Fibroblast of lung (primary cell): ENCODE results near the gene CRACR2A. TPM values are rescaled to one million over a fixed set of nuclear protein-coding genes. Genes with fewer than 3 reads are reported as not detected.

Experiments used
- DNase-seq, 2 donors: peaks; one replicate each; pipeline versions ENCODE4 v3.0.0 to v3.0.0-alpha.2; 2010; ENCODE audit warnings: low read depth in 2 of 2
- H2AFZ ChIP-seq: 2 replicates; pipeline ENCODE4 v1.5.1; 2012; ENCODE audit warnings: low read length, control low read depth, inconsistent platforms
- H3K27ac ChIP-seq: 2 replicates; pipeline ENCODE4 v1.5.1; 2011; ENCODE audit warnings: low read length, control low read depth; ENCODE audit not compliant: insufficient read depth
- H3K27me3 ChIP-seq: 2 replicates; pipeline ENCODE4 v1.5.1; 2011; ENCODE audit warnings: mild to moderate bottlenecking, low read length; ENCODE audit not compliant: control insufficient read depth, insufficient read depth
- H3K36me3 ChIP-seq: 2 replicates; pipeline ENCODE4 v1.5.1; 2011; ENCODE audit warnings: low read length; ENCODE audit not compliant: control insufficient read depth, insufficient read depth
- H3K4me1 ChIP-seq: 2 replicates; pipeline ENCODE4 v1.5.1; 2011; ENCODE audit warnings: low read length; ENCODE audit not compliant: control insufficient read depth, insufficient read depth; ENCODE audit errors: extremely low read depth
- H3K4me2 ChIP-seq: 2 replicates; pipeline ENCODE4 v1.5.1; 2011; ENCODE audit warnings: low read length, control low read depth; ENCODE audit not compliant: insufficient read depth; ENCODE audit errors: extremely low read depth
- H3K4me3 ChIP-seq, 4 experiments: fragments of 200-600 bp in 1 of 4; sonication (generic) in 1 of 4; replicated peaks in 1 of 4; 2 replicates each; pipeline ENCODE4 v1.5.1; 2011 to 2016; ENCODE audit warnings: low read length in 4 of 4, low read depth in 3 of 4, mild to moderate bottlenecking in 3 of 4, control low read depth in 2 of 4, inconsistent platforms in 1 of 4, mixed read lengths in 1 of 4; ENCODE audit not compliant: insufficient read depth in 1 of 4; ENCODE audit errors: control extremely low read depth in 1 of 4
- H3K79me2 ChIP-seq: 2 replicates; pipeline ENCODE4 v1.5.1; 2012; ENCODE audit warnings: mild to moderate bottlenecking, low read length, inconsistent platforms; ENCODE audit not compliant: control insufficient read depth, insufficient read depth
- H3K9ac ChIP-seq: 2 replicates; pipeline ENCODE4 v1.5.1; 2011; ENCODE audit warnings: mild to moderate bottlenecking, low read length, control low read depth; ENCODE audit not compliant: insufficient read depth
- H3K9me3 ChIP-seq: 2 replicates; pipeline ENCODE4 v1.5.1; 2012; ENCODE audit warnings: low read depth, low read length; ENCODE audit not compliant: control insufficient read depth, insufficient read depth
- H4K20me1 ChIP-seq: 2 replicates; pipeline ENCODE4 v1.5.1; 2011; ENCODE audit warnings: low read length; ENCODE audit not compliant: control insufficient read depth, insufficient read depth; ENCODE audit errors: extremely low read depth
- CTCF ChIP-seq, 2 donors: IDR thresholded peaks in 1 of 2; conservative IDR thresholded peaks in 1 of 2; 1 replicate in 1 of 2; 2 replicates in 1 of 2; pipeline ENCODE4 v1.5.1; 2011 to 2012; ENCODE audit warnings: low read length in 2 of 2, control low read depth in 1 of 2, inconsistent platforms in 1 of 2, low read depth in 1 of 2, mild to moderate bottlenecking in 1 of 2
- EZH2 ChIP-seq: IDR thresholded peaks from 2 replicates; pipeline ENCODE4 v1.5.1; 2012; ENCODE audit warnings: low read length, control low read depth, mild to moderate bottlenecking; ENCODE audit errors: missing control alignments
- polyA plus RNA-seq, 2 donors: library from polyadenylated mRNA; depleted of rRNA in 1 of 2; stranded (reverse) in 1 of 2; unstranded in 1 of 2; fragments of >200 nt; gene quantifications; 2 replicates each; pipeline ENCODE4 v1.2.1, GENCODE V29; 2011 to 2012; ENCODE audit warnings: missing spikeins in 1 of 2
- total RNA-seq: library from RNA; depleted of rRNA; stranded (reverse); fragments of >200 nt; gene quantifications from 2 replicates; pipeline ENCODE4 v1.2.1, GENCODE V29; 2014

Gene CRACR2A
- total and polyA plus RNA-seq, 2 donors (not counting 1 experiment from before 2014, with no cell fraction given): 5.8 to 5.9 TPM

GRCh38 chr12:3755898-3756297 is 3.0 kb upstream of the CRACR2A start:
- H3K4me1 ChIP-seq: peaks cover 12% of the 10 kb centered on the region
- H3K4me2 ChIP-seq: no peak overlapping the region
- no peak for DNase-seq
- TF ChIP-seq CTCF (conservative IDR thresholded peaks at IDR 0.05 in 1 of 2, IDR thresholded peaks at IDR 0.05 in 1 of 2; ENCODE audit: low read depth in 1 of 2, low read length in 2 of 2) (no peak), EZH2 (no peak)
- H4K20me1 ChIP-seq: no peaks in the 10 kb centered on the region
- H2AFZ ChIP-seq: no peak overlapping the region
- H3K4me3 ChIP-seq: no peak overlapping the region
- H3K9ac ChIP-seq: no peak overlapping the region
- H3K36me3 ChIP-seq: no peaks in the 10 kb centered on the region
- H3K27me3 ChIP-seq: no peaks in the 10 kb centered on the region
- no peaks in the 10 kb centered on the region for H3K9me3 ChIP-seq
- H3K79me2 ChIP-seq: no peaks in the 10 kb centered on the region
- no peak overlapping the region for H3K27ac ChIP-seq

GRCh38 chr12:3753544-3754284 is 805 bp upstream of the CRACR2A start:
- H4K20me1 ChIP-seq: no peaks in the 10 kb centered on the region
- H3K4me2 ChIP-seq: peak overlapping the region; percentile 95
- no peaks in the 10 kb centered on the region for H3K36me3 ChIP-seq
- H3K4me1 ChIP-seq: peaks cover 12% of the 10 kb centered on the region
- H3K27me3 ChIP-seq: no peaks in the 10 kb centered on the region
- no peaks in the 10 kb centered on the region for H3K79me2 ChIP-seq
- H3K27ac ChIP-seq: peak overlapping the region; percentile 73
- peak overlapping the region; percentile 39 to 59 (median 44) for H3K4me3 ChIP-seq
- TF ChIP-seq CTCF (conservative IDR thresholded peaks at IDR 0.05 in 1 of 2, IDR thresholded peaks at IDR 0.05 in 1 of 2; ENCODE audit: low read depth in 1 of 2, low read length in 2 of 2) (no peak), EZH2 (no peak)
- peak overlapping the region; percentile 88 for H2AFZ ChIP-seq
- DNase-seq: peak in 1 of 2 donors; percentile 54
- peak overlapping the region; percentile 68 for H3K9ac ChIP-seq
- H3K9me3 ChIP-seq: no peaks in the 10 kb centered on the region

- H2AFZ ChIP-seq: peak overlapping the region; percentile 83
- H3K79me2 ChIP-seq: no peaks in the 10 kb centered on the region
- DNase-seq: peak; percentile 2 to 11
- H3K36me3 ChIP-seq: no peaks in the 10 kb centered on the region
- no peaks in the 10 kb centered on the region for H4K20me1 ChIP-seq
- peaks cover 12% of the 10 kb centered on the region for H3K4me1 ChIP-seq
- peak overlapping the region; percentile 24 to 59 (median 54) for H3K4me3 ChIP-seq
- TF ChIP-seq CTCF (conservative IDR thresholded peaks at IDR 0.05 in 1 of 2, IDR thresholded peaks at IDR 0.05 in 1 of 2; ENCODE audit: low read depth in 1 of 2, low read length in 2 of 2) (no peak), EZH2 (no peak)
- no peaks in the 10 kb centered on the region for H3K9me3 ChIP-seq
- peak overlapping the region; percentile 95 for H3K4me2 ChIP-seq
- no peaks in the 10 kb centered on the region for H3K27me3 ChIP-seq
- peak overlapping the region; percentile 73 for H3K27ac ChIP-seq
- peak overlapping the region; percentile 68 for H3K9ac ChIP-seq
These were observed 706 bp downstream of the CRACR2A start for GRCh38 chr12:3752096-3752709.
